GM12878 (cell line): ENCODE data around the gene AOPEP. TPM values are rescaled to one million over a fixed set of nuclear protein-coding genes. Genes with fewer than 3 reads are reported as not detected.

Experiments
- ATAC-seq: fragments of 200-7000 bp; cut with Tn5 transposase; 3 replicates; pipeline ENCODE4 v1.9.1; 2020; ENCODE audit warnings: mild to moderate bottlenecking, moderate library complexity
- BruUV-seq: library from RNA; stranded (reverse); fragments of 400-500 nt; replicated peaks from 2 replicates; lab custom pipeline; 2021; lab: Mats Ljungman, UMichigan
- CTCF ChIA-PET: fragments of 300-600 bp; sonication (Branson Sonifier 250); formaldehyde crosslinking; extraction: SDS; loops from one replicate; lab custom pipeline; 2021; ENCODE audit warnings: inconsistent platforms; lab: Yijun Ruan, JAX
- POLR2A ChIA-PET: fragments of 350-600 bp; formaldehyde crosslinking; extraction: SDS; loops from one replicate; lab custom pipeline; 2021; ENCODE audit warnings: inconsistent platforms; lab: Charles Lee
- RAD21 ChIA-PET: fragments of 300-600 bp; sonication (Branson Sonifier 250); formaldehyde crosslinking; loops from one replicate; lab custom pipeline; 2023; ENCODE audit warnings: antibody characterized with exemption; ENCODE audit not compliant: unreplicated experiment; lab: Charles Lee
- SMC1A ChIA-PET: fragments of 300-600 bp; sonication (Branson Sonifier 250); formaldehyde crosslinking; loops from one replicate; lab custom pipeline; 2023; ENCODE audit not compliant: unreplicated experiment, uncharacterized antibody; lab: Charles Lee
- DNase-seq: peaks from one replicate; pipeline ENCODE4 v3.0.0-alpha.2; 2011; ENCODE audit warnings: low read depth, low spot score
- FAIRE-seq: peaks from 3 replicates; lab custom pipeline; 2011; peaks lifted over from hg19 to GRCh38; lab: Jason Lieb, UNC
- H2AFZ ChIP-seq: 2 replicates; pipeline ENCODE4 v1.6.0; 2011; ENCODE audit warnings: low read depth, low read length, control low read depth; ENCODE audit not compliant: control insufficient read depth
- H3K27ac ChIP-seq: 2 replicates; pipeline ENCODE4 v1.5.1; 2011; ENCODE audit warnings: control low read depth; ENCODE audit not compliant: control insufficient read depth, insufficient read depth
- H3K27me3 ChIP-seq, 2 experiments: replicated peaks in 1 of 2; 2 replicates each; pipeline versions ENCODE4 v1.6.0 to v1.6.1; 2011; ENCODE audit warnings: low read length in 1 of 2; ENCODE audit not compliant: control insufficient read depth in 2 of 2, insufficient read depth in 2 of 2
- H3K36me3 ChIP-seq, 2 experiments: 2 replicates each; pipeline ENCODE4 v1.5.1; 2011; ENCODE audit warnings: low read length in 1 of 2; ENCODE audit not compliant: control insufficient read depth in 2 of 2, insufficient read depth in 2 of 2
- H3K4me1 ChIP-seq: 2 replicates; pipeline ENCODE4 v1.6.1; 2011; ENCODE audit warnings: mild to moderate bottlenecking, low read length, moderate library complexity, mixed read lengths; ENCODE audit not compliant: control insufficient read depth, insufficient read depth
- H3K4me2 ChIP-seq: 2 replicates; pipeline ENCODE4 v1.6.0; 2011; ENCODE audit warnings: control low read depth; ENCODE audit not compliant: control insufficient read depth, insufficient read depth
- H3K4me3 ChIP-seq: fragments of 200-600 bp; sonication (generic); 2 replicates; pipeline ENCODE4 v1.5.1; 2016
- H3K79me2 ChIP-seq: 2 replicates; pipeline ENCODE4 v1.6.0; 2011; ENCODE audit warnings: low read length; ENCODE audit not compliant: control insufficient read depth, insufficient read depth
- H3K9ac ChIP-seq: 2 replicates; pipeline ENCODE4 v1.8.0; 2011; ENCODE audit warnings: low read length, control low read depth, mixed read lengths; ENCODE audit not compliant: control insufficient read depth, insufficient read depth
- H3K9me3 ChIP-seq: replicated peaks from 3 replicates; pipeline ENCODE4 v1.5.1; 2011; ENCODE audit warnings: mild to moderate bottlenecking, low read length; ENCODE audit not compliant: control insufficient read depth, insufficient read depth
- H4K20me1 ChIP-seq: 2 replicates; pipeline ENCODE4 v1.6.0; 2011; ENCODE audit not compliant: control insufficient read depth, insufficient read depth
- EGR1 ChIP-seq, 2 experiments: IDR thresholded peaks; 1 replicate in 1 of 2; 2 replicates in 1 of 2; pipeline ENCODE4 v1.6.1; 2011 to 2012; ENCODE audit warnings: low read depth in 2 of 2, low read length in 2 of 2, borderline replicate concordance in 1 of 2, mild to moderate bottlenecking in 1 of 2, moderate library complexity in 1 of 2
- IRF5 ChIP-seq: fragments of 450-650 bp; IDR thresholded peaks from 2 replicates; pipeline ENCODE4 v1.6.1; 2017; ENCODE audit warnings: borderline replicate concordance
- MEF2B ChIP-seq: fragments of 450-650 bp; IDR thresholded peaks from 2 replicates; pipeline ENCODE4 v1.6.1; 2018; ENCODE audit warnings: mild to moderate bottlenecking, moderate library complexity; ENCODE audit not compliant: partially characterized antibody, poor library complexity, severe bottlenecking
- RBBP5 ChIP-seq: fragments of 200-600 bp; sonication (generic); conservative IDR thresholded peaks from 2 replicates; pipeline ENCODE4 v1.6.1; 2016
- SMARCA5 ChIP-seq: fragments of 450-650 bp; IDR thresholded peaks from 2 replicates; pipeline ENCODE4 v1.6.1; 2017; ENCODE audit warnings: mild to moderate bottlenecking
- TARDBP ChIP-seq: IDR thresholded peaks from 2 replicates; pipeline ENCODE4 v1.6.1; 2016; ENCODE audit warnings: borderline replicate concordance
- WGBS: methylation state at CpG from one replicate; pipeline ENCODE4 v1.1.6; 2016; ENCODE audit warnings: low lambda C conversion rate; ENCODE audit not compliant: insufficient replicate concordance, insufficient coverage; ENCODE audit errors: missing lambda C conversion rate; 5-methylcytosine and 5-hydroxymethylcytosine counted together
- in situ Hi-C: fragments of 300-500 bp; cut with MboI; formaldehyde crosslinking; loops from 9 replicates; pipeline ENCODE4 v1.14.3; 2018; ENCODE audit warnings: mixed read lengths
- intact Hi-C: fragments of 100-400 bp; cut with micrococcal nuclease; formaldehyde crosslinking; loops from one replicate; pipeline ENCODE4 v1.14.2; 2022; ENCODE audit not compliant: unreplicated experiment
- polyA plus RNA-seq, 11 experiments: library from polyadenylated mRNA; depleted of rRNA in 4 of 11; unstranded in 6 of 11; stranded (reverse) in 5 of 11; fragments of >200 nt; fragmentation: Nextera tagmentation in 4 of 11; fragmentation: Illumina TruSeq in 1 of 11; extraction: Ambion mirVana in 4 of 11; extraction: Trizol in 1 of 11; gene quantifications; 1 replicate in 1 of 11; 2 replicates in 10 of 11; pipeline versions ENCODE4 v1.2.1 to v1.2.3, GENCODE V29; 2011 to 2016; ENCODE audit warnings: inconsistent platforms in 2 of 11, missing spikeins in 2 of 11, low read depth in 1 of 11
- total RNA-seq, 4 experiments: library from RNA; depleted of rRNA in 3 of 4; stranded (reverse); fragments of >200 nt in 3 of 4; fragmentation: Illumina TruSeq in 1 of 4; extraction: Trizol in 1 of 4; gene quantifications; 2 replicates each; pipeline versions ENCODE4 v1.2.1 to v1.2.3, GENCODE V29; 2013 to 2021

Gene AOPEP
- total and polyA plus RNA-seq, 10 of the 15 experiments (the other 5 are each of a cell fraction or from before 2014, with no cell fraction given), result 2.3 to 16.9 (median 10.1) TPM

DNA sequence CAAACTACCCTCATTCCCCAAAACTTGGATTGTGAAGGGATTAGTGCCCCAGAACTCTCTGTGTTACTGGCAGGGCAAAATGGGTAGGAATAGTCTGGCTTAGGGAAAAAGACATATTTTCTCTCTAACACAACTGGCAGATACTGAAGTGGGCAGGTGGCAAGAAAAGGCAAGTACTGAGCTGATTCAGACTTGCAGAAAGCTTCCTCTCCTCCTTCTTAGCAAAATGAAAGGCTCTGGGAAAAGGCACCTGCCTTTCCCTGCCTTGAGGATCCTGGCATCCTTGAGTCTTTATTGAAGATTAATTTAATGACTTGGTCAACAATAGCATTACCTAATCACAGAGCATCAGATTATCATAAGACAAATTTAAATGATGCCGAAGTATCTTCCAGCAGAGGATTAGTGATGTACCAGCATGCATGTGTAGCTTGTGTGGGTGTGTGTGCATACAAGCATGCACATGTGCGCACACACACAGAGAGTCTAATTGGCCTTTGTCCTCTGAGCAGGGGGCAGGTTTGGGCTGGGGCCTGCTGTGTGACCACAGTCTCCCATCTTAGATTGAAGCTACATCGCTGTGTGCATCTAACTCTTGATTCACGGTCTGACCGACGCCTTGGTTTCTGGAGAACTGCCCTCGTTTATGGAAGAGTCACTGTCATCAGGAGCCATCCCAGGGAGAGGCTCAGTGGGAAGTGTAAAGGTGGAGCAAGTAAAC lies 294.8 kb downstream of the AOPEP start:
- Histone ChIP-seq H3K9ac (no peak overlapping the region), H3K27me3 (no peaks in the 10 kb centered on the region), H3K36me3 (peaks cover 0 to 3% of the 10 kb centered on the region in 2 experiments; a peak in 2 of 4 replicates), H3K4me3 (no peak overlapping the region), H4K20me1 (no peaks in the 10 kb centered on the region), H3K79me2 (no peaks in the 10 kb centered on the region), H3K9me3 (no peaks in the 10 kb centered on the region), H3K4me1 (no peaks in the 10 kb centered on the region), H3K4me2 (no peak overlapping the region), H3K27ac (no peak overlapping the region), H2AFZ (no peak overlapping the region)
- POLR2A ChIA-PET, result interaction anchor here (0.7 kb wide), 1 partner anchor 215 kb away, joined by 5 read pairs; no protein-coding TSS in a partner anchor
- in situ Hi-C loops (no loop called here), intact Hi-C loops (no loop called here)
- no peak for DNase-seq
- no peak for ATAC-seq
- no TSS peak for BruUV-seq
- CTCF ChIA-PET, result no interaction called here
- TF ChIP-seq EGR1 (IDR thresholded peaks at IDR 0.05; ENCODE audit: borderline replicate concordance in 1 of 2, low read depth in 2 of 2, low read length in 2 of 2), result no peak
- TF ChIP-seq RBBP5, result no peak
- TF ChIP-seq MEF2B, result no peak
- TF ChIP-seq SMARCA5, result no peak
- no peak for TF ChIP-seq IRF5
- no peak for TF ChIP-seq TARDBP
- RAD21 ChIA-PET, result no interaction called here
- FAIRE-seq, result no peak
- 96% methylated on average over 7 of the region's 7 CpGs for WGBS
- SMC1A ChIA-PET, result no interaction called here
